Transverse colon (tissue), 4 donors: ENCODE data around the gene MED13.

Experiments
- POLR2A ChIP-seq: fragments of 450-650 bp; IDR thresholded peaks from one replicate; pipeline ENCODE4 v1.6.1; 2016; ENCODE audit warnings: antibody characterized with exemption, mild to moderate bottlenecking, moderate library complexity
- POLR2AphosphoS5 ChIP-seq, 3 donors: sonication (generic); formaldehyde crosslinking; IDR thresholded peaks; one replicate each; pipeline ENCODE4 v1.6.1; 2016; ENCODE audit warnings: antibody characterized with exemption in 3 of 3
- TF ChIP-seq, protein P1 (sequence below), 5 experiments: fragments of 200-600 bp in 3 of 5; fragments of 450-650 bp in 2 of 5; sonication (generic) in 3 of 5; IDR thresholded peaks; 1 replicate in 2 of 5; 2 replicates in 3 of 5; pipeline ENCODE4 v1.5.1; 2016 to 2017; ENCODE audit warnings: antibody characterized with exemption in 5 of 5, inconsistent platforms in 3 of 5, mild to moderate bottlenecking in 2 of 5, moderate library complexity in 1 of 5

DNA sequence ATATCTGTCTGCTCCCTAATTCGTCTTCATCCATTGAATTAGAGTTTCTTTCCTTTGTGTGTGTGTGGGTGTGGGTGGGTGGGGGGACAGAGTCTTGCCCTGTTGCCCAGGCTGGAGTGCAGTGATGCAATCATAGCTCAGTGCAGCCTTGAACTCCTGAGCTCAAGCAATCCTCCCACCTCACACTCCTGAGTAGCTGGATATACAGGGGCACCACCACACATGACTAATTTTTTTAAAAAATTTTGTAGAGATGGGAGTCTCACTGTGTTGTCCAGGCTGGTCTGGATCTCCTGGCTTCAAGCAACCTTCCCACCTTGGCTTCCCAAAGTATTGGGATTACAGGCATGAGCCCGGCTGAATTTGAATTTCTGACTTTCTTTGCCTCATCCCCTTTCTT is 34.5 kb upstream of the MED13 start:
- TF ChIP-seq POLR2AphosphoS5 (IDR thresholded peaks at IDR 0.05) (no peak), POLR2A (no peak)
- TF ChIP-seq, protein P1, sequence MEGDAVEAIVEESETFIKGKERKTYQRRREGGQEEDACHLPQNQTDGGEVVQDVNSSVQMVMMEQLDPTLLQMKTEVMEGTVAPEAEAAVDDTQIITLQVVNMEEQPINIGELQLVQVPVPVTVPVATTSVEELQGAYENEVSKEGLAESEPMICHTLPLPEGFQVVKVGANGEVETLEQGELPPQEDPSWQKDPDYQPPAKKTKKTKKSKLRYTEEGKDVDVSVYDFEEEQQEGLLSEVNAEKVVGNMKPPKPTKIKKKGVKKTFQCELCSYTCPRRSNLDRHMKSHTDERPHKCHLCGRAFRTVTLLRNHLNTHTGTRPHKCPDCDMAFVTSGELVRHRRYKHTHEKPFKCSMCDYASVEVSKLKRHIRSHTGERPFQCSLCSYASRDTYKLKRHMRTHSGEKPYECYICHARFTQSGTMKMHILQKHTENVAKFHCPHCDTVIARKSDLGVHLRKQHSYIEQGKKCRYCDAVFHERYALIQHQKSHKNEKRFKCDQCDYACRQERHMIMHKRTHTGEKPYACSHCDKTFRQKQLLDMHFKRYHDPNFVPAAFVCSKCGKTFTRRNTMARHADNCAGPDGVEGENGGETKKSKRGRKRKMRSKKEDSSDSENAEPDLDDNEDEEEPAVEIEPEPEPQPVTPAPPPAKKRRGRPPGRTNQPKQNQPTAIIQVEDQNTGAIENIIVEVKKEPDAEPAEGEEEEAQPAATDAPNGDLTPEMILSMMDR (IDR thresholded peaks at IDR 0.05) = no peak
